HEK293 (cell line): ENCODE measurements around the gene ISG20L2.

ENCODE experiments used
- CTCF ChIP-seq: fragments of 450-650 bp; formaldehyde crosslinking; IDR thresholded peaks from 2 replicates; pipeline ENCODE4 v1.5.1; 2016; ENCODE audit warnings: missing biosample characterization, missing genetic modification characterization
- ZNF530 ChIP-seq: fragments of 450-650 bp; formaldehyde crosslinking; IDR thresholded peaks from 2 replicates; pipeline ENCODE4 v1.5.1; 2016; ENCODE audit warnings: low read depth, missing biosample characterization, missing genetic modification characterization
- ZNF571 ChIP-seq: fragments of 450-650 bp; formaldehyde crosslinking; IDR thresholded peaks from 2 replicates; pipeline ENCODE4 v1.5.0; 2017; ENCODE audit warnings: missing biosample characterization, missing genetic modification characterization
- ZNF707 ChIP-seq: fragments of 450-650 bp; formaldehyde crosslinking; IDR thresholded peaks from 2 replicates; pipeline ENCODE4 v1.5.1; 2016; ENCODE audit warnings: missing biosample characterization, missing genetic modification characterization
- TF ChIP-seq, protein P1 (sequence below): fragments of 450-650 bp; formaldehyde crosslinking; IDR thresholded peaks from 2 replicates; pipeline ENCODE4 v1.5.1; 2017; ENCODE audit warnings: missing biosample characterization, missing genetic modification characterization
- TF ChIP-seq, protein P2 (sequence below): fragments of 450-650 bp; formaldehyde crosslinking; IDR thresholded peaks from 2 replicates; pipeline ENCODE4 v1.5.1; 2016; ENCODE audit warnings: missing biosample characterization, missing genetic modification characterization

DNA sequence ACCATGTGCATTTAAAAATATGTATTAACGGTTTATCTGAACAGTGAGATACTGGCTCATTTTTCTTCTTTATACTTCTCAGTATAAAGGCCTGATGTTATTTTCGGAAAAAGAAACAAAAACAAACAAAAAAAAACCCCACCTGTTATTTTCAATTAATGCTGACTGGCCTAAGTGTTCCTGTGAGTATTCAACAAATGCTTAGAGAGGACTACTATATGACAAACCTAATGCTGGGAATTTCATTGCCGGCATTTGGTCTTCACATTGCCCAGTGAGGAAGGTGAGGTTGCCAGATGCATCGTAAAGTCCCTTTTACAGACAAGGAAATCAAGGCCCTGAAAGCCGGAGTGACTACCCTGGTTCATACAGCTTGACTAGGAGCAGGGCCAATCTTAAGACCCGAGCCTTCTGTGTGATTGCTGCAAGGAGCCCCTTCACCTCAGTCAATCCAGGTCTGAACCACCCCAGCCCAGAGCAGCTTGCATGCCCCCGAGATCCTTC lies 11.7 kb upstream of the ISG20L2 start:
- TF ChIP-seq CTCF, result no peak
- TF ChIP-seq ZNF571 (tag by site-specific recombination), result no peak
- no peak for TF ChIP-seq ZNF530 (tag by site-specific recombination)
- TF ChIP-seq, protein P1, sequence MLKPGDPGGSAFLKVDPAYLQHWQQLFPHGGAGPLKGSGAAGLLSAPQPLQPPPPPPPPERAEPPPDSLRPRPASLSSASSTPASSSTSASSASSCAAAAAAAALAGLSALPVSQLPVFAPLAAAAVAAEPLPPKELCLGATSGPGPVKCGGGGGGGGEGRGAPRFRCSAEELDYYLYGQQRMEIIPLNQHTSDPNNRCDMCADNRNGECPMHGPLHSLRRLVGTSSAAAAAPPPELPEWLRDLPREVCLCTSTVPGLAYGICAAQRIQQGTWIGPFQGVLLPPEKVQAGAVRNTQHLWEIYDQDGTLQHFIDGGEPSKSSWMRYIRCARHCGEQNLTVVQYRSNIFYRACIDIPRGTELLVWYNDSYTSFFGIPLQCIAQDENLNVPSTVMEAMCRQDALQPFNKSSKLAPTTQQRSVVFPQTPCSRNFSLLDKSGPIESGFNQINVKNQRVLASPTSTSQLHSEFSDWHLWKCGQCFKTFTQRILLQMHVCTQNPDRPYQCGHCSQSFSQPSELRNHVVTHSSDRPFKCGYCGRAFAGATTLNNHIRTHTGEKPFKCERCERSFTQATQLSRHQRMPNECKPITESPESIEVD (tag by site-specific recombination), result no peak
- TF ChIP-seq ZNF707 (tag by site-specific recombination), result no peak
- TF ChIP-seq, protein P2, sequence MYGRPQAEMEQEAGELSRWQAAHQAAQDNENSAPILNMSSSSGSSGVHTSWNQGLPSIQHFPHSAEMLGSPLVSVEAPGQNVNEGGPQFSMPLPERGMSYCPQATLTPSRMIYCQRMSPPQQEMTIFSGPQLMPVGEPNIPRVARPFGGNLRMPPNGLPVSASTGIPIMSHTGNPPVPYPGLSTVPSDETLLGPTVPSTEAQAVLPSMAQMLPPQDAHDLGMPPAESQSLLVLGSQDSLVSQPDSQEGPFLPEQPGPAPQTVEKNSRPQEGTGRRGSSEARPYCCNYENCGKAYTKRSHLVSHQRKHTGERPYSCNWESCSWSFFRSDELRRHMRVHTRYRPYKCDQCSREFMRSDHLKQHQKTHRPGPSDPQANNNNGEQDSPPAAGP (tag by site-specific recombination), result no peak
